Erythroblast (primary cell): ENCODE results near the gene LANCL2.

Experiments used
- GATA1 ChIP-seq: IDR thresholded peaks from 2 replicates; pipeline ENCODE4 v1.6.1; 2011; ENCODE audit warnings: low read depth, mild to moderate bottlenecking, control low read depth, low read length, moderate library complexity
- POLR2A ChIP-seq: IDR thresholded peaks from 2 replicates; pipeline ENCODE4 v1.6.1; 2011; ENCODE audit warnings: mild to moderate bottlenecking, low read length

DNA sequence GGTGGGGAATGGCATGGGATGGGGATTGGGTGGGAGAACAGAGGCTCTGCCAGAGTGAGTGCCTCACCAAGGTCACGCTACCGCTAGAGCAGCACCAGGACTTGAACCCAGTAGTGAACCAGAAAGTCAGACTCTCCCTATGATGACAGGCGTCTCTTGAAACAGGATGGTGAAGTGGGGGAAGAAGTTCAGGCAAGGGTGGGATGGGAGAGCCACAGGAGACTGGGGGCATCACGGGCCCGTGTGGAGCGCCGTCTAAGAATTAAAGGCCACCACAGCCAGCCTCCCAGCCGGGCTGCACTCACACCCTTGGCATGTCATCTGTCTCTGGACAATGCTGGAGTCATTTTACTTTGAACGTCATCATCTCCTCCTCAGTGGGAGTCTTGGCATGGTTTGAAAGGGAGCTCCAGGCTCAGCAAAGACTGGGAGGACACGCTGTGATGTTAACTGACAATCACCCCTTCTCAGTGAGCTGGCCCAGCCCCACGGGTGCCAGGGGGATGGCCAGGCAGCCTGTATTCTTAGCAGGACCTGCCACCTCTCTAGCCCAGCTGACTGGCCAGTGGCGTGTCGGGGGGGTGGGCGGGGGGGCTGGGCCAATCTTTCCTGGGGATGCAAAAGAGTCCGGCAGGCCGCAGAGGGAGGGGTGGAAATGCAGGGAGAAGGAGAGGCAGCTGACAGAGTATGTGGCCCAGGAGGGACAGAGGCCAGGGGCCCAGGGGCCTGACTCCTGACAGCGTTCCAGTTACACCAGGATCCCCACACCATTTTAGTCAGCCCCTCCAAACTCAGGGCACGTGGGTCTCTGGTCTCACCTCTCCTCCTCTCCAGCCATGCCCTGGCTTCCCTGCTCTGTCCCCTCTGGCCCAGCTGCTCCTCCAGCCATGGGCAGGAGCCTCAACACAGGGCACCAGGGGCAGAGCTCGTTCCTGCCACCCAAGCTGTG, 111.0 kb downstream of the LANCL2 start:
- no peak for TF ChIP-seq POLR2A
- TF ChIP-seq GATA1, result no peak
